Posterior cingulate gyrus (tissue), 11 donors: Measurements from ENCODE around the gene TNFRSF13B.
"Not testable (repeated sequence)": the region's sequence is repeated elsewhere in the genome, so short reads cannot be mapped to it uniquely, and the experiment has no call there.

Experiments used
- DNase-seq, 10 donors: peaks; one replicate each; pipeline versions ENCODE4 v3.0.0 to v3.0.0-alpha.2; 2020 to 2021; ENCODE audit warnings: mixed read lengths in 3 of 10
- intact Hi-C: fragments of 100-400 bp; cut with DNase I; formaldehyde crosslinking; loops from one replicate; pipeline ENCODE4 v1.15.1; 2023

TNFRSF13B gene

DNA sequence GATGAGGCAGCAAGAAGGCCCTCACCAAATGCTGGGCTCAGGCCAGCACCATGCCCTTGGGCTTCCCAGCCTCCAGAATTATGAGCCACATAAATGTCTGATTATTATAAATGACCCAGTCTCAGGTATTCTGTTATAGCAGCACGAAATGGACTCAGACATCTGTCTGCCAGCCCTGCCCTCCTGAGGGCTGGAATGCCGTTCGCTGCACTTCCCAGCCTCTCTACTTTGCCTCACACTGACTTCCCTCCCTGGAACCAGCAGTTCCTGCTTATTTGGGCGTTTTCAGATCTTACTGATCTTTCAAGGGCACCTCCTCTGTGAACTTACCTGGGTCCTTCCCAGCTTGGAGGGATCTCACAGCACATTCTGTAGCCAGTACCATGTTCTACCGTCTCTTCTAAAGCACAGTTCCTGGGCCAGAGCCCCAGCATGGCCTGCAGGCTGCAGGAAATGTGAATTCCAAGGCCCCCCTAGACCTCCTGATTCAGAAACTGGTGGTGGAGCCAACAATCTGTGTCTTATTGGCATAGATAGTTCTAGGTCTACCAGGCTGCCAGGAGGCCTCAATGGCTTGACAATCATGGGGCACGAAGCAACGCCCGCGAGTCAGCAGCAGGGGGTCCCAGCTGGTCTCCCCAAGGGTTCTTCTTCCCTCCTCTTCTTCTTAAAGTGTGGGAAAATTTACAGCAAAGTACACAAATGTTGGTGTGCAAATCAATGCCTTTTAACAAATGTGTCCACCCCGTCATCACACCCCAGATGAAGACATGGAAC, 36.9 kb upstream of the TNFRSF13B start:
- DNase-seq, result peak in 2 of 10 donors; percentile 60 to 77
- intact Hi-C loops, result loop anchor here (10.0 kb wide), 3 partner anchors 96 to 306 kb away; no protein-coding TSS in a partner anchor

GRCh38 chr17:17007891-17008290, 36.0 kb upstream of the TNFRSF13B start:
- peak in 2 of 10 donors; percentile 7 to 19 for DNase-seq
- intact Hi-C loops, result loop anchor here (10.0 kb wide), 3 partner anchors 97 to 307 kb away; no protein-coding TSS in a partner anchor

DNA sequence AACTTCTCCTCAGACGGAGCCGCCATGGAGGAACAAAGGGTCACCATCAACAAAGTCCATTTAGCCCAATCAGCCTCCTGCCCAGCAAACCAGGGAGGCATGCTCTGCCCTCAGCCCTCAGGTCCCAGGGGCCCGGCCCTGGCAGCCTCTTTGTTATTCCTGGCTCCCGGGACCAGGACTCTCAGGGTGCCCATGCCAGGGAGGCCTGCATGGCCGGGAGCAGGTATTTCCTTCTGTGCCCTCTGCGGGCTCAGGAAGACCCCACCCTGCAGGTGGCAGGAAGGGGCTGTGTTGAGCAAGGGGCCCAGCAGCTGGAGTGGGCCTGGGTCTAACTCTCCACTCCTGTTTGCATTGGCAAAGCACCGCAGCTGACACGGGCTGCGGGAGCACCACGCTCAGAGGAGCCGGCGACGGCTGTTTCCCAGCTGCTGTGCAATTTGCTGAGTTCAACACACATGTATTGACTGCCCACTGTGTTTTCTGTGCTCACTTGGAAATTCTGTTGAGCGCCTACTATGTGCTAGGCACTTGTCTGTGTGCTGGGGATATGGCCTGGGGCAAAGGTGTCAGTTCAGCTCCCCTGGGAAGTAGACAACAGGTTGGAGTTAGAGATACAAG, 33.2 kb upstream of the TNFRSF13B start:
- DNase-seq, result peak in 3 of 10 donors; percentile 42 to 66 (median 47)

GRCh38 chr17:17004251-17004996, 32.5 kb upstream of the TNFRSF13B start:
- intact Hi-C loops, result loop anchor here (5.0 to 10.0 kb wide), 4 partner anchors 43 to 310 kb away; no protein-coding TSS in a partner anchor
- DNase-seq, result peak in 3 of 10 donors; percentile 33 to 75 (median 60)

More for the DNA sequence above, 33.2 kb upstream of the TNFRSF13B start:
- intact Hi-C loops, result loop anchor here (5.0 to 10.0 kb wide), 4 partner anchors 42 to 310 kb away; no protein-coding TSS in a partner anchor

DNA sequence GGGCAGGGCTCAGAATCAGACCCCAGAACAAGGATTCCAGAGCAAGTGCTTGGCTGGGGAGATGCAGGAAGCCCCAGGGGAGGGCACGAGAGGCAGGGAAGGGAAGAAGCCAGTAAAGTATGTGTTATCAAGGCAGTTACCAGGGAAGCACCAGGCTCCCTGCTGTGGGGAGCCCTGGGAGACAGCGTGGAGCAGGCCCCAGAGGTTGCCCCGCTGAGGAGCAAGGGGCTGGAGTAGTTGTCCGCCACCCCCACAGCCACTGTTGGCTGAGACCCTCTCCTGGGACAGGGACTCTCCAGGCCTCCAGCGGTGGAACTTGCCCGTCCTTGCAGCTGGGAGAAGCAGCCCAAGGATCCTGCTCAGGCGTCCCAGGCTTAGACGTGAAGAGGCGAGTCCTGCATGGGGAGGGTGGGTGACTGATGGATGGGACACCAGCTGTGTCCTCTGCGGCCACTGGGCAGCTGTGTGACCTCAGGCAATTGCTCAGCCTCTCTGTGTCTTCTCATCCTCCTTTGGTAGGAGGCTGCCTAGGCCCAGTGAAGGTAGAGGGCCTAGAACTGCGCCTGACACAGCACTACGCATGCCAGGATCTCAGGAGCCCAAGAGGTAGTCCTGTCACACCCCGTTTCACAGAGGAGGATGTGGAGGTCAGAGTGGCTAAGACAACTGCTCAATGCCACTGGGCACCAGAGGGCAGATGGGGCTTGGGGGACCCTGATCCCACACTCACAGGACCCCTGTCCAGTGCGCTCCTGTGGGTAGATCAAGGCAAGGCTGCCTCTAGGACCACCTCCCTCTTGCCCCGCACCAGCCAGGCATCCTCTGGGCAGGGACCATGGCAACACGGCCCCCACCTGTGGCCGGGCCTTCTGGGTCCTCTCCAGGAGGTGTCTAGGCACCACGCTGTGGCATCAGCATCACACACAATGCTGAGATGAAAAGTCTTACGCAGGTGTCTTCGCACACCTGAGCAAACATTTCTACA, 31.1 kb upstream of the TNFRSF13B start:
- peak in 3 of 10 donors; percentile 51 to 74 (median 62) for DNase-seq
- intact Hi-C loops, result loop anchor here (5.0 to 10.0 kb wide), 4 partner anchors 44 to 312 kb away; no protein-coding TSS in a partner anchor

- peak; percentile 69 to 96 (median 80) for DNase-seq
- intact Hi-C loops, result loop anchor here (5.0 to 10.0 kb wide), 4 partner anchors 45 to 313 kb away; no protein-coding TSS in a partner anchor
Observed at GRCh38 chr17:17001874-17002520, 30.1 kb upstream of the TNFRSF13B start.

GRCh38 chr17:17001076-17001777, 29.3 kb upstream of the TNFRSF13B start:
- intact Hi-C loops, result loop anchor here (5.0 to 10.0 kb wide), 4 partner anchors 46 to 314 kb away; no protein-coding TSS in a partner anchor
- peak in 1 of 10 donors; percentile 49 for DNase-seq

DNA sequence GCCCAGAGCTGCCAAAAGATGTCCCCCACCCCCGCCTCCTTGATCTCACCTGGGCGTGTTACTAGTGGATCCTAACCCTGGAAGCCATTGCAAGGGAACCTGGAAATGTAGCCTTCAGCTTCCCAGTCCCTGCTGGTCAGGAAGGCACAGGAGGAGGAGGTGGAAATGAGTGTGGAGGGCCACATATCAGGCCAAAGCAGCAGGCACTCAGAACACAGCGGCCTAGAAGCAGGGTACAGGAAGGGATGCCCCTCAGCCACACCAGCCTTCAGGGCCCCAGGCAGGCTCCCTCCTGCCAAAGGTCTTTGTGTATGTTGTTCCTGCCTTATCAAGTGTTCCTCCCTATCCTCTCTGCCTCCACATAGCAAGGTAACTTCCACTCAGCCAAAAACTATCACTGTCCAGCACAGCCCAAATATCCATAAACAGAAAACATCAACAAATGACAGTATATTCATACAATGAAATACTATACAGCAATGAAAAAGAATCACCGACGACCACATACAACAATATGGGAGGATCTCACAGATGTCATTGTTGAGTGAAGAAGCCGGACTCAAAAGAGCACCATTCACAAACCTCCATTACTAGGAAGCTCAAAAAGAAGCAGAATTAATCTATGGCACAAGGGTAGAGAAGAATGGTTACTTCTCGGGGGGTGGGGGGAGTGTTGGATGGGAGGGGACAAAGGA, 28.2 kb upstream of the TNFRSF13B start:
- no peak for DNase-seq
- intact Hi-C loops, result loop anchor here (5.0 to 10.0 kb wide), 4 partner anchors 47 to 315 kb away; no protein-coding TSS in a partner anchor

GRCh38 chr17:16997514-16998429, 25.9 kb upstream of the TNFRSF13B start:
- DNase-seq, result peak in 2 of 10 donors; percentile 67 to 87
- intact Hi-C loops, result no loop called here

- intact Hi-C loops, result not testable (repeated sequence)
- peak in 1 of 10 donors; percentile 21 for DNase-seq
Observed at GRCh38 chr17:16996726-16997125, 24.8 kb upstream of the TNFRSF13B start.

GRCh38 chr17:16995930-16996329, 24.0 kb upstream of the TNFRSF13B start:
- intact Hi-C loops, result no loop called here
- DNase-seq, result peak in 1 of 10 donors; percentile 14

DNA sequence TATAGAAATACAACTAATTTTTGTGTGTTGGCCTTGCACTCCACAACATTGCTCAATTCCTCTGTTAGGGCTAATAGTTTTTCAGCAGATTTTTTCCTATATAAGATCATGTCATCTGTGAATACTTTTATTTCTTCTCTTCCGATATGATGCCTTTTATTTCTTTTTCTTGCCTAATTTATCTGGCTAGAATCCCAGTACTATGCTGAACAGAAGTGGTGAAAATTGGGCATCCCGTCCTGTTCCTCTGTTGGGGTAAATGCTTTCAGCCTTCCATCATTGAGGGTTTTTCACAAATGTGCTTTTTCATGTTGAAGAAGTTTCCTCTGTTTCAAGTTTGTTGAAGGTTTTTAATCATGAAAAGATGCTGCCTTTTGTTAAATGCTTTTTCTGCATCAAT, 22.7 kb upstream of the TNFRSF13B start:
- no peak for DNase-seq
- intact Hi-C loops, result no loop called here

- intact Hi-C loops, result no loop called here
- DNase-seq, result peak; percentile 57 to 97 (median 86)
Observed at GRCh38 chr17:16991349-16992009, 19.6 kb upstream of the TNFRSF13B start.

- no peak for DNase-seq
Observed at GRCh38 chr17:16989953-16990860, 18.3 kb upstream of the TNFRSF13B start.

More at GRCh38 chr17:16989953-16990860, 18.3 kb upstream of the TNFRSF13B start:
- intact Hi-C loops, result no loop called here
